Prostate gland (tissue), 2 donors: ENCODE measurements around the gene SYNE1.

Experiments used
- POLR2A ChIP-seq: fragments of 450-650 bp; IDR thresholded peaks from one replicate; pipeline ENCODE4 v1.6.1; 2016; ENCODE audit warnings: antibody characterized with exemption, mild to moderate bottlenecking
- TF ChIP-seq, protein P1 (sequence below), 4 experiments: fragments of 200-600 bp in 2 of 4; fragments of 450-650 bp in 2 of 4; sonication (generic) in 2 of 4; IDR thresholded peaks; 1 replicate in 3 of 4; 2 replicates in 1 of 4; pipeline ENCODE4 v1.5.1; 2016 to 2019; ENCODE audit warnings: antibody characterized with exemption in 4 of 4, mild to moderate bottlenecking in 2 of 4, moderate library complexity in 2 of 4

DNA sequence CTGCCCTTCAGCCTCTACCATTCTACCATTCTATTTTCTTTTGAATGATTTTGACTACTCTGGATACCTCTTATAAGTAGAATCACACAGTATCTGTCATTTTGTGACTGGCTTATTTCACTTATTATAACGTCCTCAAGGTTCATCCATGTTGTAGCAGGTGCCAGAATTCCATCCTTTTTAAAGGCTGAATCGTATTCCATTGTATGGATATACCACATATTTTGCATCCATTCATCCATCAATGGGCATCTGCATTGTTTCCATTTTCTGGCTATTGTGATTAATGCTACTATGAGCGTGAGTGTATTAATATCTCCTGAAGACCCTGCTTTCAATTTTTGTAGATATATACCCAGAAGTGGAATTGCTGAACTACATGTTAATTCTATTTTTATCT lies 105.5 kb downstream of the SYNE1 start:
- TF ChIP-seq POLR2A: no peak
- TF ChIP-seq, protein P1, sequence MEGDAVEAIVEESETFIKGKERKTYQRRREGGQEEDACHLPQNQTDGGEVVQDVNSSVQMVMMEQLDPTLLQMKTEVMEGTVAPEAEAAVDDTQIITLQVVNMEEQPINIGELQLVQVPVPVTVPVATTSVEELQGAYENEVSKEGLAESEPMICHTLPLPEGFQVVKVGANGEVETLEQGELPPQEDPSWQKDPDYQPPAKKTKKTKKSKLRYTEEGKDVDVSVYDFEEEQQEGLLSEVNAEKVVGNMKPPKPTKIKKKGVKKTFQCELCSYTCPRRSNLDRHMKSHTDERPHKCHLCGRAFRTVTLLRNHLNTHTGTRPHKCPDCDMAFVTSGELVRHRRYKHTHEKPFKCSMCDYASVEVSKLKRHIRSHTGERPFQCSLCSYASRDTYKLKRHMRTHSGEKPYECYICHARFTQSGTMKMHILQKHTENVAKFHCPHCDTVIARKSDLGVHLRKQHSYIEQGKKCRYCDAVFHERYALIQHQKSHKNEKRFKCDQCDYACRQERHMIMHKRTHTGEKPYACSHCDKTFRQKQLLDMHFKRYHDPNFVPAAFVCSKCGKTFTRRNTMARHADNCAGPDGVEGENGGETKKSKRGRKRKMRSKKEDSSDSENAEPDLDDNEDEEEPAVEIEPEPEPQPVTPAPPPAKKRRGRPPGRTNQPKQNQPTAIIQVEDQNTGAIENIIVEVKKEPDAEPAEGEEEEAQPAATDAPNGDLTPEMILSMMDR (IDR thresholded peaks at IDR 0.05): no peak
